Thoracic aorta (tissue), 2 donors: Measurements from ENCODE around the gene FAM9A. TPM values are rescaled to one million over a fixed set of nuclear protein-coding genes. Genes with fewer than 3 reads are reported as not detected.

Experiments used
- ATAC-seq: fragments of 150-250 bp; one replicate; pipeline ENCODE4 v1.8.0; 2017; ENCODE audit warnings: low read depth; ENCODE audit not compliant: insufficient number of reproducible peaks, low FRiP score
- DNase-seq: peaks from one replicate; pipeline ENCODE4 v3.0.0-alpha.2; 2020; ENCODE audit warnings: low spot score
- H3K27ac ChIP-seq, 2 donors: fragments of 200-600 bp; sonication (generic); 1 replicate in 1 of 2; 2 replicates in 1 of 2; pipeline ENCODE4 v1.5.1; 2016; ENCODE audit warnings: mild to moderate bottlenecking in 2 of 2, moderate library complexity in 2 of 2
- H3K27me3 ChIP-seq: fragments of 200-600 bp; sonication (generic); replicated peaks from 2 replicates; pipeline ENCODE4 v1.6.0; 2016; ENCODE audit warnings: mild to moderate bottlenecking; ENCODE audit not compliant: insufficient read depth
- H3K36me3 ChIP-seq: fragments of 200-600 bp; sonication (generic); one replicate; pipeline ENCODE4 v1.5.1; 2016
- H3K4me1 ChIP-seq, 2 donors: fragments of 200-600 bp; sonication (generic); 1 replicate in 1 of 2; 2 replicates in 1 of 2; pipeline versions ENCODE4 v1.5.1 to v1.6.0; 2016; ENCODE audit warnings: low read depth in 2 of 2, mild to moderate bottlenecking in 1 of 2; ENCODE audit not compliant: control insufficient read depth in 1 of 2
- H3K4me3 ChIP-seq: fragments of 200-600 bp; sonication (generic); 2 replicates; pipeline ENCODE4 v1.5.1; 2016; ENCODE audit warnings: mild to moderate bottlenecking
- H3K9me3 ChIP-seq: fragments of 200-600 bp; sonication (generic); 2 replicates; pipeline ENCODE4 v1.5.1; 2016
- total RNA-seq, 2 donors: library from RNA; depleted of rRNA; stranded (reverse); fragments of >200 nt; gene quantifications; one replicate each; pipeline versions ENCODE4 v1.1.0 to v1.2.3, GENCODE V29; 2016
- TF ChIP-seq, protein P1 (sequence below): fragments of 200-600 bp; sonication (generic); IDR thresholded peaks from one replicate; pipeline ENCODE4 v1.5.1; 2019; ENCODE audit warnings: antibody characterized with exemption

Gene FAM9A
- total RNA-seq: not detected

DNA sequence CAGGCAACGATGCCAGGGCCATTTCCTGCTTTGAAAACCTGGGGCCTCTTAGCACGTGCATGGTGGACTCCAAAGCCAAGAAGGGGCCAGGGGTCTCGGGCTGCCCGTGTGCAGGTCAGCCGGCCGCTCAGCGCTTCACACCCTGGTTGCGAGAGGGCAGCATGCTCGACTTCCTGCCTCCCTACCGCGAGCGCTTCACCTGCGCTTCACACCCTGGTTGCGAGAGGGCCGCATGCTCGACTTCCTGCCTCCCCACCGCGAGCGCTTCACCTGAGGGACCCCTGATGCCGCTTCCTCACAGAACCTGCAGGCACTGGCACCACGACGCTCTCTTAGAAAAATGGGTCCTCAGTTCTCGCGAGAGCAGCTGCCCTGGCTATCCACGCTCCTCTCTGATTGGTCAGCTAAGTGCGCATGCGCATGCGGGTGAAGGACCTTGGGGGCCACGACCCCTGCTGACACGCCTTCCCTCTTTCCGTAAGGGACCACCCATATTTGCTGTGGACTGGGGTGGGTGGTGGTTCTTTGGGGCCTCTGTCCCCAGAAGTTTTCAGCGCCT is at the start of gene FAM9A:
FAM9A (minus strand) TSS at position 343 of the 559 bp plus-strand sequence. CDS start 1,212 bp downstream, outside the sequence.
- no peaks in the 10 kb centered on the region for H3K36me3 ChIP-seq
- no peaks in the 10 kb centered on the region for H3K4me1 ChIP-seq
- ATAC-seq (no peak), DNase-seq (no peak)
- H3K27me3 ChIP-seq: no peaks in the 10 kb centered on the region
- TF ChIP-seq, protein P1, sequence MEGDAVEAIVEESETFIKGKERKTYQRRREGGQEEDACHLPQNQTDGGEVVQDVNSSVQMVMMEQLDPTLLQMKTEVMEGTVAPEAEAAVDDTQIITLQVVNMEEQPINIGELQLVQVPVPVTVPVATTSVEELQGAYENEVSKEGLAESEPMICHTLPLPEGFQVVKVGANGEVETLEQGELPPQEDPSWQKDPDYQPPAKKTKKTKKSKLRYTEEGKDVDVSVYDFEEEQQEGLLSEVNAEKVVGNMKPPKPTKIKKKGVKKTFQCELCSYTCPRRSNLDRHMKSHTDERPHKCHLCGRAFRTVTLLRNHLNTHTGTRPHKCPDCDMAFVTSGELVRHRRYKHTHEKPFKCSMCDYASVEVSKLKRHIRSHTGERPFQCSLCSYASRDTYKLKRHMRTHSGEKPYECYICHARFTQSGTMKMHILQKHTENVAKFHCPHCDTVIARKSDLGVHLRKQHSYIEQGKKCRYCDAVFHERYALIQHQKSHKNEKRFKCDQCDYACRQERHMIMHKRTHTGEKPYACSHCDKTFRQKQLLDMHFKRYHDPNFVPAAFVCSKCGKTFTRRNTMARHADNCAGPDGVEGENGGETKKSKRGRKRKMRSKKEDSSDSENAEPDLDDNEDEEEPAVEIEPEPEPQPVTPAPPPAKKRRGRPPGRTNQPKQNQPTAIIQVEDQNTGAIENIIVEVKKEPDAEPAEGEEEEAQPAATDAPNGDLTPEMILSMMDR: no peak
- H3K9me3 ChIP-seq: no peaks in the 10 kb centered on the region
- no peak within 1 kb of the TSS for H3K27ac ChIP-seq
- no peak within 1 kb of the TSS for H3K4me3 ChIP-seq

DNA sequence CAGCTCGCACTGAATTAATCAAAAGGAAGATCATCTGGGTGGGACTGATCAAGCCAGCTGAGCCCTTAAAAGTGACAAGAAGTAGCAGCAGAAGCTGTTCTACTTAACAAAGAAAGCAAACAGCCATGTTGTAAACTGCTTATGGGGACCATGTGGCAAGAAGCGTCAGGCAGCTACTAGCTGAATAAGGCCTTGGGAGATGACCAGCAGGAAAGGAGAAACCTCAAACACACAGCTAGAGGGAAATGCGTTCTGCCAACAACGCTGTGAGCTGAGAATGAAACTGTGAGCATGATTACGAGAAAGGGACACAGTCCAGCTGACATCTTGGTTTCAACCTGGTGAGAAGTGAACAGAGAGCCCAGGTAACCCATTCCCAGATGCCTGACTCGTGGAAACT is 49.3 kb upstream of the FAM9A start:
- no peak overlapping the region for H3K27ac ChIP-seq
- no peaks in the 10 kb centered on the region for H3K4me1 ChIP-seq
- H3K9me3 ChIP-seq: no peaks in the 10 kb centered on the region
- no peaks in the 10 kb centered on the region for H3K27me3 ChIP-seq
- no peaks in the 10 kb centered on the region for H3K36me3 ChIP-seq
- H3K4me3 ChIP-seq: no peak overlapping the region
- DNase-seq (no peak), ATAC-seq (no peak)
- TF ChIP-seq, protein P1: no peak

DNA sequence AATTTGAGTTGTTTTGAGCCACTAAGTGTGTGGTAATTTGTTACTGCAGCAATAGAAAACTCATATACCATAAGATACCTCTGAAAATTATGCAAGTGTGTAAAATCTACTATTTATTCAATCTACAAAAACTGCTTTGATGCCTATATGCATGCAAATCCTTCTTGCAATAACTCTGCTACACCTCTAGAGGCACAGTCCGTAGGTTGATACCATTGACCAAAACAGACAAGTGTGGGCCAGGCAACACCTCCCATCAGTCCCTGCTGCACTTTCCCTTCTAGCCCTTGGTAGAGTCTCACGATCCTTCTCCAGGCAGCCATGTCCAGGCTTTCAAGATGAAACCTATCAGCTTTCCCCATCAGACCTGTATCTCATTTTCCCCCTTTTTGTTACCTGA is 48.8 kb upstream of the FAM9A start:
- H3K27me3 ChIP-seq: no peaks in the 10 kb centered on the region
- H3K36me3 ChIP-seq: no peaks in the 10 kb centered on the region
- H3K9me3 ChIP-seq: no peaks in the 10 kb centered on the region
- ATAC-seq (no peak), DNase-seq (no peak)
- no peaks in the 10 kb centered on the region for H3K4me1 ChIP-seq
- H3K4me3 ChIP-seq: no peak overlapping the region
- TF ChIP-seq, protein P1: no peak
- H3K27ac ChIP-seq: no peak overlapping the region

DNA sequence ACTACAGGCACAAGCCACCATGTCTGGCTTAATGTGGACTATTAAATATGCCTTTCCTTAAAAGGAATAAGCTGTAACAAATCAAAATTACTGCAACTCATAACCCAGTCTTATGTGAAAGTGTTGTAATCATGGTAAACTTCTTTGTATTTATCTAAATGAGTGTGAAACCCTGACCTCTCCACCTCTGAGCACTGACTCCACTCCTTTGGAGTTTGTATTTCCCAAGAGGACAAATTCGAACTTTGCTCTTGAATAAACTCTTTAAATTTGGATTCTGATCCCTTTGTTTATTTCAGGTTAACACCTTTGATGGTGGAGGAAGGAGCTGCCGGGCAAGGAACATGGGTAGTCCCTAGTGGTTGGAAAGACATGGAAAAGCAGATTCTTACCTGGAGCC is 48.3 kb upstream of the FAM9A start:
- no peaks in the 10 kb centered on the region for H3K36me3 ChIP-seq
- ATAC-seq: no peak
- no peaks in the 10 kb centered on the region for H3K9me3 ChIP-seq
- H3K4me1 ChIP-seq: no peaks in the 10 kb centered on the region
- TF ChIP-seq, protein P1: no peak
- H3K27me3 ChIP-seq: no peaks in the 10 kb centered on the region
- H3K27ac ChIP-seq: no peak overlapping the region
- no peak for DNase-seq
- H3K4me3 ChIP-seq: no peak overlapping the region

DNA sequence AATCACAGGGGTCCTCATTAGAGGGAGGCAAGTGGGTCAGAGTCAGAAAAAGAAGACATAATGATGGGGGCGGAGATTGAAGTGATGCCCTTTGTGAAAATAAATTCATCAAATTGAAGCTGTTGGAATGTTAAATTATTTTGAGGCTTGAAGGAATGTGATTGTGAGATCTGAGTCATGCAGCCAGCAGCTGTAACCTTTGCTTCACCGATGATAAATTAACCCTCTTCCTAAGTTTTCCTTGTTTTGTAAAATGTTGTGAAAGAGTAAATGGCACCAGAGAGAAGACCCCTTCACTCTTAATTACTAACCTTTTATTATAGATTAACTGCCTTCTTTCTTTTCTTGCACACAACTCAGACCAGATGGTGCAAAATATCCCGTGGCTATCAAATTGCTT is 47.7 kb upstream of the FAM9A start:
- H3K27ac ChIP-seq: no peak overlapping the region
- H3K27me3 ChIP-seq: no peaks in the 10 kb centered on the region
- no peaks in the 10 kb centered on the region for H3K36me3 ChIP-seq
- no peak overlapping the region for H3K4me3 ChIP-seq
- ATAC-seq (no peak), DNase-seq (no peak)
- H3K9me3 ChIP-seq: no peaks in the 10 kb centered on the region
- no peaks in the 10 kb centered on the region for H3K4me1 ChIP-seq
- TF ChIP-seq, protein P1: no peak
